K562 (cell line): ENCODE data around the gene KCND2. TPM values are rescaled to one million over a fixed set of nuclear protein-coding genes. Genes with fewer than 3 reads are reported as not detected.

Experiments used
- ATAC-seq: fragments of 200-7000 bp; cut with Tn5 transposase; 3 replicates; pipeline ENCODE4 v1.9.1; 2020; ENCODE audit warnings: moderate library complexity
- BruUV-seq: library from RNA; stranded (reverse); fragments of 400-500 nt; replicated peaks from 2 replicates; lab custom pipeline; 2021; lab: Mats Ljungman, UMichigan
- CTCF ChIA-PET: fragments of 300-600 bp; formaldehyde crosslinking; extraction: SDS; loops from one replicate; lab custom pipeline; 2021; ENCODE audit warnings: low intra/inter-chr PET ratio; lab: Yijun Ruan, JAX
- POLR2A ChIA-PET: fragments of 300-600, 350-650 bp; sonication (Branson Sonifier 250); formaldehyde crosslinking; extraction: SDS; loops from one replicate; lab custom pipeline; 2021; ENCODE audit warnings: antibody characterized with exemption, inconsistent platforms; lab: Yijun Ruan, JAX
- DNase-seq, 4 experiments: peaks; one replicate each; pipeline versions ENCODE4 v3.0.0 to v3.0.0-alpha.2; 2011 to 2018; ENCODE audit warnings: low spot score in 3 of 4, mixed read lengths in 3 of 4; ENCODE audit errors: extremely low read depth in 1 of 4
- FAIRE-seq: peaks from 2 replicates; lab custom pipeline; 2011; peaks lifted over from hg19 to GRCh38; lab: Jason Lieb, UNC
- H2AFZ ChIP-seq: 2 replicates; pipeline ENCODE4 v1.6.0; 2011; ENCODE audit warnings: low read depth, low read length, control low read depth, inconsistent platforms
- H3K27ac ChIP-seq: fragments of 200-600 bp; 3 replicates; pipeline ENCODE4 v1.8.0; 2011; ENCODE audit warnings: low read depth, mild to moderate bottlenecking, control low read depth, inconsistent platforms, low read length, moderate library complexity, mixed read lengths; ENCODE audit errors: extremely low read depth
- H3K27me3 ChIP-seq, 2 experiments: fragments of 300-600 bp in 1 of 2; 2 replicates in 1 of 2; 3 replicates in 1 of 2; pipeline versions ENCODE4 v1.6.0 to v1.8.0; 2011; ENCODE audit warnings: inconsistent platforms in 2 of 2, low read length in 2 of 2, mild to moderate bottlenecking in 1 of 2, mixed read lengths in 1 of 2, moderate library complexity in 1 of 2; ENCODE audit not compliant: control insufficient read depth in 2 of 2, insufficient read depth in 2 of 2
- H3K36me3 ChIP-seq: fragments of 300-600 bp; 3 replicates; pipeline ENCODE4 v1.8.0; 2011; ENCODE audit warnings: mild to moderate bottlenecking, low read length, inconsistent platforms; ENCODE audit not compliant: control insufficient read depth, insufficient read depth
- H3K4me1 ChIP-seq, 2 experiments: fragments of 200-600 bp in 1 of 2; replicated peaks in 1 of 2; 2 replicates in 1 of 2; 3 replicates in 1 of 2; pipeline versions ENCODE4 v1.5.1 to v1.8.0; 2011; ENCODE audit warnings: inconsistent platforms in 2 of 2, low read length in 2 of 2, mild to moderate bottlenecking in 1 of 2, mixed read lengths in 1 of 2, moderate library complexity in 1 of 2; ENCODE audit not compliant: control insufficient read depth in 2 of 2, insufficient read depth in 2 of 2
- H3K4me2 ChIP-seq: 2 replicates; pipeline ENCODE4 v1.6.1; 2011; ENCODE audit warnings: low read length, control low read depth, inconsistent platforms, mixed read lengths; ENCODE audit not compliant: insufficient read depth
- H3K4me3 ChIP-seq: fragments of 200-600 bp; sonication (generic), shearing (Covaris generic); 2 replicates; pipeline ENCODE4 v1.5.1; 2016; ENCODE audit warnings: control low read depth, inconsistent platforms
- H3K79me2 ChIP-seq: fragments of 200-600 bp; 3 replicates; pipeline ENCODE4 v1.8.0; 2011; ENCODE audit warnings: low read length, inconsistent platforms; ENCODE audit not compliant: control insufficient read depth, insufficient read depth
- H3K9ac ChIP-seq, 2 experiments: 2 replicates each; pipeline versions ENCODE4 v1.6.0 to v1.6.1; 2011; ENCODE audit warnings: low read depth in 2 of 2, low read length in 2 of 2, control low read depth in 1 of 2, inconsistent platforms in 1 of 2, mild to moderate bottlenecking in 1 of 2, mixed read lengths in 1 of 2; ENCODE audit not compliant: insufficient read depth in 1 of 2
- H3K9me1 ChIP-seq: one replicate; pipeline ENCODE4 v1.6.0; 2011; ENCODE audit warnings: inconsistent platforms, mild to moderate bottlenecking, low read length, moderate library complexity; ENCODE audit not compliant: control insufficient read depth, insufficient read depth
- H3K9me3 ChIP-seq: replicated peaks from 2 replicates; pipeline ENCODE4 v1.5.1; 2011; ENCODE audit warnings: low read depth, low read length, inconsistent platforms; ENCODE audit not compliant: control insufficient read depth, insufficient read depth
- H4K20me1 ChIP-seq: replicated peaks from 2 replicates; pipeline ENCODE4 v1.6.1; 2011; ENCODE audit warnings: low read length, inconsistent platforms, mixed read lengths; ENCODE audit not compliant: control insufficient read depth, insufficient read depth
- CREBBP ChIP-seq: IDR thresholded peaks from one replicate; pipeline ENCODE4 v1.6.1; 2012; ENCODE audit warnings: low read depth, mild to moderate bottlenecking, control low read depth, inconsistent platforms, low read length
- FOXP1 ChIP-seq: sonication (generic); formaldehyde crosslinking; IDR thresholded peaks from 2 replicates; pipeline ENCODE4 v1.8.0; 2022; ENCODE audit warnings: mild to moderate bottlenecking, missing genetic modification reagents
- GTF3C2 ChIP-seq: IDR thresholded peaks from 3 replicates; pipeline ENCODE4 v1.6.1; 2011; ENCODE audit warnings: borderline replicate concordance, mild to moderate bottlenecking, moderate library complexity; ENCODE audit not compliant: insufficient read length; ENCODE audit errors: extremely low read depth
- HDAC1 ChIP-seq, 2 experiments: fragments of 450-650 bp; IDR thresholded peaks; 2 replicates each; pipeline ENCODE4 v1.6.1; 2016 to 2017; ENCODE audit warnings: inconsistent platforms in 1 of 2, mild to moderate bottlenecking in 1 of 2, moderate library complexity in 1 of 2
- IRF1 ChIP-seq: sonication (generic); formaldehyde crosslinking; IDR thresholded peaks from 2 replicates; pipeline ENCODE4 v1.8.0; 2022; ENCODE audit warnings: missing genetic modification reagents, mild to moderate bottlenecking, borderline replicate concordance
- KHSRP ChIP-seq: fragments of 450-650 bp; IDR thresholded peaks from 2 replicates; pipeline ENCODE4 v1.6.1; 2017
- KLF10 ChIP-seq: fragments of 250-450 bp; sonication (Bioruptor Pico); IDR thresholded peaks from 2 replicates; pipeline ENCODE4 v1.6.1; 2021; ENCODE audit warnings: matching md5 sums
- NFXL1 ChIP-seq: fragments of 450-650 bp; formaldehyde crosslinking; IDR thresholded peaks from 2 replicates; pipeline ENCODE4 v1.4.0; 2021; ENCODE audit warnings: mild to moderate bottlenecking
- NUFIP1 ChIP-seq: fragments of 450-650 bp; IDR thresholded peaks from 2 replicates; pipeline ENCODE4 v1.6.1; 2018; ENCODE audit not compliant: partially characterized antibody
- PHTF2 ChIP-seq: fragments of 250-450 bp; sonication (Bioruptor Pico); IDR thresholded peaks from 2 replicates; pipeline ENCODE4 v1.5.0; 2021; ENCODE audit warnings: mild to moderate bottlenecking
- RBFOX2 ChIP-seq: fragments of 200-400 bp; formaldehyde crosslinking; IDR thresholded peaks from 2 replicates; pipeline ENCODE4 v1.6.1; 2017; ENCODE audit warnings: low read depth, mild to moderate bottlenecking, low read length, moderate library complexity
- RBM25 ChIP-seq: fragments of 200-400 bp; formaldehyde crosslinking; IDR thresholded peaks from 2 replicates; pipeline ENCODE4 v1.6.1; 2018; ENCODE audit warnings: low read length, low read depth, moderate library complexity; ENCODE audit not compliant: severe bottlenecking
- SMARCE1 ChIP-seq: fragments of 450-650 bp; IDR thresholded peaks from 2 replicates; pipeline ENCODE4 v1.7.1; 2016; ENCODE audit warnings: mild to moderate bottlenecking
- ZNF668 ChIP-seq: fragments of 250-450 bp; sonication (Bioruptor Pico); IDR thresholded peaks from 2 replicates; pipeline ENCODE4 v1.8.0; 2022; ENCODE audit warnings: mild to moderate bottlenecking, inconsistent platforms
- WGBS: fragments of 100-300 bp; shearing (Covaris generic); methylation state at CpG from one replicate; pipeline ENCODE4 v1.1.6; 2016; ENCODE audit warnings: low coverage, mixed read lengths; ENCODE audit not compliant: insufficient coverage; ENCODE audit errors: missing lambda C conversion rate; 5-methylcytosine and 5-hydroxymethylcytosine counted together
- in situ Hi-C: fragments of 300-500 bp; cut with MboI; formaldehyde crosslinking; loops from 4 replicates; pipeline ENCODE4 v1.15.0; 2018; ENCODE audit warnings: inconsistent platforms, mixed read lengths
- intact Hi-C: fragments of 100-400 bp; cut with micrococcal nuclease; formaldehyde crosslinking; loops from 2 replicates; pipeline ENCODE4 v1.14.2; 2022
- polyA plus RNA-seq, 8 experiments: library from polyadenylated mRNA; depleted of rRNA in 4 of 8; stranded (reverse) in 5 of 8; unstranded in 3 of 8; fragments of >200 nt; fragmentation: Nextera tagmentation in 2 of 8; fragmentation: Illumina TruSeq in 1 of 8; extraction: Ambion mirVana in 2 of 8; extraction: Trizol in 1 of 8; gene quantifications; 2 replicates each; pipeline versions ENCODE4 v1.2.1 to v1.2.3, GENCODE V29; 2011 to 2014; ENCODE audit warnings: inconsistent platforms in 1 of 8, missing spikeins in 1 of 8
- total RNA-seq, 7 experiments: library from RNA; depleted of rRNA in 6 of 7; stranded (reverse); fragments of >200 nt in 6 of 7; fragmentation: Illumina TruSeq in 2 of 7; extraction: Trizol in 2 of 7; gene quantifications; 2 replicates each; pipeline versions ENCODE4 v1.2.1 to v1.2.3, GENCODE V29; 2011 to 2021; ENCODE audit warnings: low replicate concordance in 1 of 7
- TF ChIP-seq, protein P1 (sequence below): fragments of 450-650 bp; conservative IDR thresholded peaks from 2 replicates; pipeline ENCODE4 v1.6.1; 2016; ENCODE audit warnings: missing genetic modification characterization, low read depth, mild to moderate bottlenecking, control low read depth, missing compliant biosample characterization
- TF ChIP-seq, protein P2 (sequence below): fragments of 450-650 bp; formaldehyde crosslinking; IDR thresholded peaks from 2 replicates; pipeline ENCODE4 v1.4.0; 2022; ENCODE audit warnings: missing genetic modification characterization
- TF ChIP-seq, protein P3 (sequence below): fragments of 250-450 bp; sonication (Bioruptor Pico); IDR thresholded peaks from 2 replicates; pipeline ENCODE4 v1.8.0; 2021; ENCODE audit warnings: borderline replicate concordance, mild to moderate bottlenecking, moderate library complexity; ENCODE audit not compliant: poor library complexity, severe bottlenecking

Gene KCND2
- total and polyA plus RNA-seq, 9 of the 15 experiments (the other 6 are each of a cell fraction or from before 2014, with no cell fraction given), result 0.03 to 0.12 TPM; not detected in 7

GRCh38 chr7:120519224-120519623 is 246.2 kb downstream of the KCND2 start:
- WGBS, result 2% methylated on average over 3 of the region's 3 CpGs
- Histone ChIP-seq H3K4me3 (no peak overlapping the region), H3K4me1 (no peaks in the 10 kb centered on the region), H3K9me3 (no peaks in the 10 kb centered on the region), H3K27ac (no peak overlapping the region), H2AFZ (no peak overlapping the region), H4K20me1 (no peaks in the 10 kb centered on the region), H3K36me3 (no peaks in the 10 kb centered on the region), H3K9ac (no peak overlapping the region), H3K4me2 (no peak overlapping the region), H3K27me3 (no peaks in the 10 kb centered on the region), H3K9me1 (no peaks in the 10 kb centered on the region), H3K79me2 (no peaks in the 10 kb centered on the region)
- no peak for ATAC-seq
- BruUV-seq, result no TSS peak
- no peak for DNase-seq
- FAIRE-seq, result no peak
- ChIA-PET CTCF (no interaction called here), POLR2A (interaction anchor here (1.1 to 1.3 kb wide), 2 partner anchors 9 to 127 kb away, joined by 3 read pairs; no protein-coding TSS in a partner anchor)
- TF ChIP-seq SMARCE1, result no peak
- TF ChIP-seq, protein P1, sequence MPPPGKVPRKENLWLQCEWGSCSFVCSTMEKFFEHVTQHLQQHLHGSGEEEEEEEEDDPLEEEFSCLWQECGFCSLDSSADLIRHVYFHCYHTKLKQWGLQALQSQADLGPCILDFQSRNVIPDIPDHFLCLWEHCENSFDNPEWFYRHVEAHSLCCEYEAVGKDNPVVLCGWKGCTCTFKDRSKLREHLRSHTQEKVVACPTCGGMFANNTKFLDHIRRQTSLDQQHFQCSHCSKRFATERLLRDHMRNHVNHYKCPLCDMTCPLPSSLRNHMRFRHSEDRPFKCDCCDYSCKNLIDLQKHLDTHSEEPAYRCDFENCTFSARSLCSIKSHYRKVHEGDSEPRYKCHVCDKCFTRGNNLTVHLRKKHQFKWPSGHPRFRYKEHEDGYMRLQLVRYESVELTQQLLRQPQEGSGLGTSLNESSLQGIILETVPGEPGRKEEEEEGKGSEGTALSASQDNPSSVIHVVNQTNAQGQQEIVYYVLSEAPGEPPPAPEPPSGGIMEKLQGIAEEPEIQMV, result no peak
- no peak for TF ChIP-seq KLF10 (CRISPR knock-in tag)
- TF ChIP-seq CREBBP, result no peak
- TF ChIP-seq NUFIP1, result no peak
- TF ChIP-seq, protein P2, sequence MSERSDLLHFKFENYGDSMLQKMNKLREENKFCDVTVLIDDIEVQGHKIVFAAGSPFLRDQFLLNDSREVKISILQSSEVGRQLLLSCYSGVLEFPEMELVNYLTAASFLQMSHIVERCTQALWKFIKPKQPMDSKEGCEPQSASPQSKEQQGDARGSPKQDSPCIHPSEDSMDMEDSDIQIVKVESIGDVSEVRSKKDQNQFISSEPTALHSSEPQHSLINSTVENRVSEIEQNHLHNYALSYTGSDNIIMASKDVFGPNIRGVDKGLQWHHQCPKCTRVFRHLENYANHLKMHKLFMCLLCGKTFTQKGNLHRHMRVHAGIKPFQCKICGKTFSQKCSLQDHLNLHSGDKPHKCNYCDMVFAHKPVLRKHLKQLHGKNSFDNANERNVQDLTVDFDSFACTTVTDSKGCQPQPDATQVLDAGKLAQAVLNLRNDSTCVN (CRISPR knock-in tag), result no peak
- no peak for TF ChIP-seq PHTF2 (CRISPR knock-in tag)
- no peak for TF ChIP-seq ZNF668 (CRISPR knock-in tag)
- TF ChIP-seq RBM25, result no peak
- TF ChIP-seq FOXP1, result no peak
- TF ChIP-seq, protein P3, sequence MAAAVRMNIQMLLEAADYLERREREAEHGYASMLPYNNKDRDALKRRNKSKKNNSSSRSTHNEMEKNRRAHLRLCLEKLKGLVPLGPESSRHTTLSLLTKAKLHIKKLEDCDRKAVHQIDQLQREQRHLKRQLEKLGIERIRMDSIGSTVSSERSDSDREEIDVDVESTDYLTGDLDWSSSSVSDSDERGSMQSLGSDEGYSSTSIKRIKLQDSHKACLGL (CRISPR knock-in tag), result no peak
- TF ChIP-seq GTF3C2, result no peak
- no peak for TF ChIP-seq KHSRP
- TF ChIP-seq HDAC1 (IDR thresholded peaks at IDR 0.05), result no peak
- TF ChIP-seq IRF1, result no peak
- no peak for TF ChIP-seq NFXL1 (CRISPR knock-in tag)
- no peak for TF ChIP-seq RBFOX2
- in situ Hi-C loops, result no loop called here
- intact Hi-C loops, result no loop called here
